Activated CD8-positive, alpha-beta T cell treated with anti-CD3 and anti-CD28 coated beads for 36 hours (primary cell): ENCODE measurements around the gene PIK3IP1. TPM values are rescaled to one million over a fixed set of nuclear protein-coding genes. Genes with fewer than 3 reads are reported as not detected.

Experiments
- ATAC-seq: fragments of 200-7000 bp; cut with Tn5 transposase; one replicate; pipeline ENCODE4 v1.10.0; 2021; ENCODE audit warnings: mild to moderate bottlenecking, moderate library complexity
- CTCF ChIA-PET: fragments of 350-600 bp; sonication (Branson Sonifier 250); formaldehyde crosslinking; loops from one replicate; lab custom pipeline; 2021; ENCODE audit warnings: antibody characterized with exemption; lab: Charles Lee
- POLR2A ChIA-PET: fragments of 350-600 bp; sonication (Branson Sonifier 250); formaldehyde crosslinking; loops from one replicate; lab custom pipeline; 2021; ENCODE audit warnings: antibody characterized with exemption; lab: Charles Lee
- DNase-seq: peaks from one replicate; pipeline ENCODE4 v3.0.0-alpha.2; 2020
- H3K27ac Mint-ChIP-seq: one replicate; pipeline ENCODE4 v1.8.0; 2021; ENCODE audit warnings: mild to moderate bottlenecking, mixed read lengths
- H3K27me3 Mint-ChIP-seq: one replicate; pipeline ENCODE4 v1.8.0; 2021; ENCODE audit warnings: mixed read lengths
- H3K36me3 Mint-ChIP-seq: one replicate; pipeline ENCODE4 v1.8.0; 2021; ENCODE audit warnings: low read depth, mixed read lengths
- H3K4me1 Mint-ChIP-seq: one replicate; pipeline ENCODE4 v1.8.0; 2021; ENCODE audit warnings: low read depth, mixed read lengths
- H3K4me3 Mint-ChIP-seq: one replicate; pipeline ENCODE4 v1.8.0; 2021; ENCODE audit warnings: mild to moderate bottlenecking, moderate library complexity, mixed read lengths
- H3K9me3 Mint-ChIP-seq: one replicate; pipeline ENCODE4 v1.8.0; 2021; ENCODE audit warnings: mixed read lengths
- CTCF ChIP-seq: fragments of 200-600 bp; IDR thresholded peaks from one replicate; pipeline ENCODE4 v1.8.0; 2022; ENCODE audit warnings: antibody characterized with exemption, mild to moderate bottlenecking
- intact Hi-C: fragments of 100-400 bp; cut with micrococcal nuclease; formaldehyde crosslinking; loops from one replicate; pipeline ENCODE4 v1.10.0; 2022
- total RNA-seq, 2 experiments: library from RNA; stranded (reverse); gene quantifications; one replicate each; pipeline ENCODE4 v1.2.3, GENCODE V29; 2021

Gene PIK3IP1
- total RNA-seq = 10 to 100 TPM; 18.2 to 19.6 TPM

GRCh38 chr22:31292236-31292989 lies at the start of gene PIK3IP1:
Gene PIK3IP1, minus strand, starts transcription at chr22:31292488. Its CDS starts 144 bp downstream, at chr22:31292344.
- H3K36me3 Mint-ChIP-seq = peaks cover 30% of the 10 kb centered on the region
- intact Hi-C loops = loop anchor here (5.0 to 10.0 kb wide), 2 partner anchors 80 to 188 kb away; partner anchors contain the start of genes LIMK2 and SELENOM
- peak within 1 kb of the TSS; percentile 93 for H3K27ac Mint-ChIP-seq
- no peaks in the 10 kb centered on the region for H3K27me3 Mint-ChIP-seq
- H3K4me1 Mint-ChIP-seq = peaks cover 62% of the 10 kb centered on the region
- POLR2A ChIA-PET = interaction anchor here (0.6 to 6.3 kb wide), 15 partner anchors 10 to 246 kb away, joined by 3 to 63 read pairs (median 4); partner anchors contain the start of gene EIF4ENIF1
- TF ChIP-seq CTCF = peak; percentile 56
- peak; percentile 56 for ATAC-seq
- CTCF ChIA-PET = interaction anchor here (0.8 to 18.7 kb wide), 9 partner anchors 11 to 81 kb away, joined by 3 to 196 read pairs (median 4); partner anchors contain the start of genes LIMK2 and PATZ1
- H3K9me3 Mint-ChIP-seq = peaks cover 3% of the 10 kb centered on the region
- H3K4me3 Mint-ChIP-seq = peak within 1 kb of the TSS; percentile 94
- peak; percentile 93 for DNase-seq

DNA sequence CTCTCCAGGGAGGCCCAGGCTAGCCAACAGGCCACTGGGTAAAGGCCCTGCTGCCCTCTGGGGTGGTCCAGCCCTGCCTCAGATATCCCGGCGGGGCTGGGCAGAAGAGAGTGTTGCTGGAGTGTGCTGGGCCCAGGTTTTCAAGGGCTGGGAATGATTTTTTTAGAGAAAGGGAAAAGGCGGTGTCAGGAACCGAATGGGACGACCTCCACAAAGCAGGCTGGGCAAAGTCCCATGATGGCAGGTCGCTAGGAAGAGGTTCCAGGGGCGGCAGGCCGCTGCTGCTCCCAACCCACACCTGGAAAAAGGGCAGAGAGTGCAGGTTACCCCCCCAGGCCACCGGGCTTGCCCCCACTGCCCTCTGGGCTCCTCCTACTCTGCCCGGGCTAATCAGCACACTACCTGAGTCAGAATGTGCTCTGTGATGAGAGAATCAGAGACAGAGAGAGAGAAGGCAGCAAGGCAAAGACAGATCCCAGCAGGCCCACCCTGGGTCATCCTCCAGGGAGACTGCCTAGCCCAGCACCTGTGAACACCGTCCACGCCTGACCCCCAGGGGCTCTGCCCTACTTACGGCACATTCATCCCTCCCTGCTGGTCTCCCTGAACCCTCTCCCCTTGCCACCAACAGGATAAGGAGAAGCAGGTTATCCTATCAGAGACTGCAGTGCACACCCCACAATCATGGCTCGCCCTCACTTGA lies 49.2 kb upstream of the PIK3IP1 start:
- ChIA-PET POLR2A (interaction anchor here (1.0 kb wide), 1 partner anchor 15 kb away, joined by 3 read pairs; no protein-coding TSS in a partner anchor), CTCF (interaction anchor here (1.0 kb wide), 2 partner anchors 28 kb away, joined by 3 to 5 read pairs; no protein-coding TSS in a partner anchor)
- no peak for TF ChIP-seq CTCF
- intact Hi-C loops = no loop called here
- no peaks in the 10 kb centered on the region for H3K27me3 Mint-ChIP-seq
- no peak for ATAC-seq
- H3K36me3 Mint-ChIP-seq = peaks cover 66% of the 10 kb centered on the region
- peak overlapping the region; percentile 94 for H3K4me3 Mint-ChIP-seq
- no peak for DNase-seq
- peak overlapping the region; percentile 94 for H3K27ac Mint-ChIP-seq
- H3K4me1 Mint-ChIP-seq = peaks cover 57% of the 10 kb centered on the region
- no peaks in the 10 kb centered on the region for H3K9me3 Mint-ChIP-seq

DNA sequence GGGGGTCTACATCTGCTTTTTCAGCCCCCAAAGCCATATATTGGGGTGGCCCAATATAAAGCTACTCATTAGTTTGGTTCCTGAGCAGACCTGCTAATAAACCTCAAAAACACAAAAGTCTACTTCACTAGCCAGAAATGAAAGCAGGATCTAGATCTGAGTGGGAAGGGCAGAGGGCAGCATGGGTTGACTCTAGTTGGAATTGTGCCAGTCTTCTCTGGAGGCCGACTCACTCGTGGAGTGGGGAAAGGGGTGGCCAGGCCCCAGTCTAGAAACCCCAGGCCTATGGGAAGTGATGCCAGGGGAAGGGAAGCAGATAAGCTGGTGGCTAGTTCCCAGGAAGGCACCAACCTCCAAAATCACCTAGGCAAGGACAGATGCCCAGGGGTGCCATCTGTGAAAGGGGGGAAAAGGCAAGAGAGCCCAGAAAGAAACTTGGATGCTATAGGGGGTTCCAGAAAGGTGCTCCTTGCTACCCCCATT lies 48.5 kb upstream of the PIK3IP1 start:
- peaks cover 62% of the 10 kb centered on the region for H3K4me1 Mint-ChIP-seq
- ChIA-PET CTCF (interaction anchor here (1.0 kb wide), 1 partner anchor 28 kb away, joined by 3 read pairs; no protein-coding TSS in a partner anchor), POLR2A (interaction anchor here (0.6 to 1.6 kb wide), 4 partner anchors 14 to 51 kb away, joined by 3 to 5 read pairs (median 4); no protein-coding TSS in a partner anchor)
- no peak for TF ChIP-seq CTCF
- H3K27me3 Mint-ChIP-seq = no peaks in the 10 kb centered on the region
- H3K27ac Mint-ChIP-seq = peak overlapping the region; percentile 70
- H3K4me3 Mint-ChIP-seq = peak overlapping the region; percentile 16
- no peaks in the 10 kb centered on the region for H3K9me3 Mint-ChIP-seq
- intact Hi-C loops = no loop called here
- ATAC-seq = no peak
- H3K36me3 Mint-ChIP-seq = peaks cover 70% of the 10 kb centered on the region
- DNase-seq = no peak

- CTCF ChIA-PET = interaction anchor here (1.0 kb wide), 1 partner anchor 27 kb away, joined by 3 read pairs; no protein-coding TSS in a partner anchor
- ATAC-seq (no peak), DNase-seq (no peak)
- no peak for TF ChIP-seq CTCF
- intact Hi-C loops = no loop called here
- POLR2A ChIA-PET = interaction anchor here (0.6 to 1.6 kb wide), 4 partner anchors 14 to 51 kb away, joined by 3 to 5 read pairs (median 4); no protein-coding TSS in a partner anchor
- no peaks in the 10 kb centered on the region for H3K9me3 Mint-ChIP-seq
- peak overlapping the region; percentile 70 for H3K27ac Mint-ChIP-seq
- peaks cover 65% of the 10 kb centered on the region for H3K4me1 Mint-ChIP-seq
- H3K36me3 Mint-ChIP-seq = peaks cover 71% of the 10 kb centered on the region
- peak overlapping the region; percentile 16 for H3K4me3 Mint-ChIP-seq
- no peaks in the 10 kb centered on the region for H3K27me3 Mint-ChIP-seq
These were observed 48.1 kb upstream of the PIK3IP1 start for GRCh38 chr22:31340360-31340759.
